Vagina (tissue), 2 donors: ENCODE data around the gene FKBP1B.

Source experiments
- POLR2A ChIP-seq, 2 donors: fragments of 450-650 bp; IDR thresholded peaks; one replicate each; pipeline ENCODE4 v1.6.1; 2017; ENCODE audit warnings: antibody characterized with exemption in 2 of 2, mild to moderate bottlenecking in 2 of 2, moderate library complexity in 2 of 2
- POLR2AphosphoS5 ChIP-seq, 2 donors: sonication (generic); formaldehyde crosslinking; IDR thresholded peaks; one replicate each; pipeline ENCODE4 v1.9.0; 2017; ENCODE audit warnings: antibody characterized with exemption in 2 of 2, mild to moderate bottlenecking in 2 of 2, low read depth in 1 of 2; ENCODE audit not compliant: insufficient read depth in 1 of 2

DNA sequence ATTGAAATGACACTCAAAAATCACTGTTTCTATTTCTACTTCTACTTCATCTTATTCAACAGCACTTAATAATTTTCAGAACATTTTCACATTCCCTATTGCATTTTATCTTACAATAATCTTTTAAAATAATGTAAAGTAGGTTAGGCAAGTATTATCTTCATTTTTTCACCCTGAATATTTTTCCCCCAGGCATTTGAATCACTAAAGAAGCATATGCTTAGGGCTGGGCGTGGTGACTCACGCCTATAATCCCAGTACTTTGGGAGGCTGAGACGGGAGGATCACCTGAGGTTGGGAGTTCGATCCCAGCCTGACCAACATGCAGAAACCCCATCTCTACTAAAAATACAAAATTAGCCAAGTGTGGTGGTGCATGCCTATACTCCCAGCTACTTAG lies 9.0 kb upstream of the FKBP1B start:
- no peak for TF ChIP-seq POLR2A (IDR thresholded peaks at IDR 0.05)
- no peak for TF ChIP-seq POLR2AphosphoS5 (IDR thresholded peaks at IDR 0.05; ENCODE audit: insufficient read depth in 1 of 2, low read depth in 1 of 2)
